RWPE1 (cell line): Measurements from ENCODE around the gene ZNF528.

Experiments used
- CTCF ChIA-PET: fragments of 350-600 bp; sonication (Branson Sonifier 250); formaldehyde crosslinking; extraction: SDS; loops from one replicate; lab custom pipeline; 2021; lab: Yijun Ruan, JAX
- POLR2A ChIA-PET: fragments of 400-600 bp; formaldehyde crosslinking; extraction: SDS; loops from one replicate; lab custom pipeline; 2020; ENCODE audit warnings: antibody characterized with exemption; ENCODE audit not compliant: low non-redundant PET; lab: Yijun Ruan, JAX
- DNase-seq: peaks from one replicate; pipeline ENCODE4 v3.0.0; 2012; ENCODE audit warnings: low spot score
- H3K27ac ChIP-seq: fragments of 450-650 bp; 2 replicates; pipeline ENCODE4 v1.5.1; 2017
- TF ChIP-seq, protein P1 (sequence below): fragments of 450-650 bp; conservative IDR thresholded peaks from 2 replicates; pipeline ENCODE4 v1.5.1; 2017; ENCODE audit warnings: low read depth, mild to moderate bottlenecking

ZNF528 gene

DNA sequence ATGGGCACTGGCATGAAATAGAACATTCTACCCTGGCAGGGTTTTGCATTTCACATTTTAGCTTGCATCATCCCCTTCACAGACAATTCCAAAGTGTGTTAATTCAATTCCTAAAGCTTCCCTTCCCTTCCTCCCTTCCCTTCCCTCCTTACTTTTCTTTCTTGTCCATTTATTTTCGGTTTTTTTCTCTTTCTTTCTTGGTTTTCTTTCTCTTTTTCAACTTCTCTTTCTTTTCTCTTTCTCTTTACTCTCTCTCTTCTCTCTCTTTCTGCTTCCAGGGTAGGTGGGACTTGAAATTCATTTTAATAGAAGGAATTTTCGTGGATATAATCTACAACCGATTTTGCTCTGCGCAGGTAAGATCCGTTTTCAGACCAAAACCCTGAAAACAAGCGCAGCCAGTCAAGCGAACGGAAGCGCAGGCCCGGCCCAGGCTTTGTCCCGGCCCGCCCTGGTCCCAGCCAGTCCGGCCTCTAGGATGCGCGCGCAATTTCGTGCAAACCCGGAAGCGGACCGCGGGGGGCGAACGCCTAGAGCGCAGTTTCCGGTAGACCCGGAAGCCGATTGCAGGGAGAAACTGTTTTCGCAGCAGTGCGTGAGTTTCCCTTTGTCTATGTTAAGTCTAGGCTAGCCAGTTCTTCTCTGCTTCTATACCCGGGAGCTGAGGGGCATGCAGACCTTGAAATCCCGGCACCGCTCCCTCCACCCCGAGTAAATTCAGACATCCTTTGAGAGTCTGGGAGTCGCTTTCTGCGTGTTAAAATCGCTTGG lies at the start of gene ZNF528:
ZNF528 (plus strand) TSS at position 540 of the 771 bp plus-strand sequence. CDS start 4,165 bp downstream, outside the sequence.
- H3K27ac ChIP-seq = peak within 1 kb of the TSS; percentile 70
- DNase-seq = peak; percentile 93
- POLR2A ChIA-PET = interaction anchor here (0.5 kb wide), 1 partner anchor 208 kb away, joined by 4 read pairs; the partner anchor contains the start of gene PPP2R1A
- CTCF ChIA-PET = no interaction called here
- TF ChIP-seq, protein P1, sequence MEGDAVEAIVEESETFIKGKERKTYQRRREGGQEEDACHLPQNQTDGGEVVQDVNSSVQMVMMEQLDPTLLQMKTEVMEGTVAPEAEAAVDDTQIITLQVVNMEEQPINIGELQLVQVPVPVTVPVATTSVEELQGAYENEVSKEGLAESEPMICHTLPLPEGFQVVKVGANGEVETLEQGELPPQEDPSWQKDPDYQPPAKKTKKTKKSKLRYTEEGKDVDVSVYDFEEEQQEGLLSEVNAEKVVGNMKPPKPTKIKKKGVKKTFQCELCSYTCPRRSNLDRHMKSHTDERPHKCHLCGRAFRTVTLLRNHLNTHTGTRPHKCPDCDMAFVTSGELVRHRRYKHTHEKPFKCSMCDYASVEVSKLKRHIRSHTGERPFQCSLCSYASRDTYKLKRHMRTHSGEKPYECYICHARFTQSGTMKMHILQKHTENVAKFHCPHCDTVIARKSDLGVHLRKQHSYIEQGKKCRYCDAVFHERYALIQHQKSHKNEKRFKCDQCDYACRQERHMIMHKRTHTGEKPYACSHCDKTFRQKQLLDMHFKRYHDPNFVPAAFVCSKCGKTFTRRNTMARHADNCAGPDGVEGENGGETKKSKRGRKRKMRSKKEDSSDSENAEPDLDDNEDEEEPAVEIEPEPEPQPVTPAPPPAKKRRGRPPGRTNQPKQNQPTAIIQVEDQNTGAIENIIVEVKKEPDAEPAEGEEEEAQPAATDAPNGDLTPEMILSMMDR = no peak

- ChIA-PET CTCF (no interaction called here), POLR2A (no interaction called here)
- TF ChIP-seq, protein P1 = no peak
- no peak for DNase-seq
- no peak overlapping the region for H3K27ac ChIP-seq
Measured at GRCh38 chr19:52351512-52351911, 46.1 kb upstream of the ZNF528 start.

- DNase-seq = no peak
- TF ChIP-seq, protein P1 = no peak
- ChIA-PET POLR2A (no interaction called here), CTCF (no interaction called here)
- no peak overlapping the region for H3K27ac ChIP-seq
Measured at GRCh38 chr19:52366414-52366824, 31.2 kb upstream of the ZNF528 start.

- ChIA-PET CTCF (interaction anchor here (0.6 kb wide), 1 partner anchor 107 kb away, joined by 3 read pairs; no protein-coding TSS in a partner anchor), POLR2A (no interaction called here)
- TF ChIP-seq, protein P1 = no peak
- DNase-seq = peak; percentile 90
- H3K27ac ChIP-seq = peak within 1 kb of the TSS; percentile 81
Measured at GRCh38 chr19:52369559-52370340, 27.9 kb upstream of the ZNF528 start, which contains the start of gene ZNF880. TSS of gene ZNF880 (plus strand) at chr19:52369923. CDS start at chr19:52369966, 43 bp downstream.

DNA sequence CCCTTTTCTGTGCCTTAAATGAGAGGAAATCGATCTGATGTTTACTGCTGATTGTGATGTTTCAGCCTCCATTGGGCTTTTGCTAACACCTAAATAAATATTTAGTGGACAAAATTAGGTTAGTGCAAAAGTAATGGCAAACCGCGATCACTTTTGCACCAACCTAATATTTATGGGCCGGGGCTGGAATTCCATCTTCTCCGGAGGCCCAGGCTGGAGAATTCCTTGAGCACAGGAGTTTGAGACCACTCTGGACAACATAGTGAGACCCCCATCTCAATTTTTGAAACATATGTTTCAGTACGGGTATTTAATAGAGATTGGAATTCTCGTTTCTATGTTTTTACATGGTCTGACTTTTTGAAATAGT lies 27.3 kb upstream of the ZNF528 start:
- peak overlapping the region; percentile 81 for H3K27ac ChIP-seq
- POLR2A ChIA-PET = no interaction called here
- DNase-seq = no peak
- TF ChIP-seq, protein P1 = no peak
- CTCF ChIA-PET = no interaction called here

DNA sequence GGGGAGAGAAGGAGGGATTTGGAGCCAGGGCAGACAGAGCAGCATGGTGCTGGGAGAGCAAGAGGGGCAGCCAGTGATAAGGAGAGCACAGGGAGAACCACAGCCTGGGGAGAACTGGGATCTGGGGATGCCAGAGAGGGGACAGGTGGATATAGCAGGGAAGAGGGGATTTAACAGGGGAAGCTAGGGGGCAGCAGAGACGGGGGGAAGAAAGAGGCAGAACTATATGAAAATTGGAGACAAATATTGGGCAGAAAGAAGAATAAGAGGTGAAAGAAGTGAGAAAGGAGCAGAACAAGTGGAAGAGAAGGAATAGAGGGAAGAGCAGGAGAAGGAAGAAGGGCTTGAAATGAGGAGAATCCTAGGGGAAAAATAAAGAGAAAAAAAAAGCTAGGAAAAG lies 6.5 kb upstream of the ZNF528 start:
- H3K27ac ChIP-seq = no peak overlapping the region
- TF ChIP-seq, protein P1 = no peak
- DNase-seq = no peak
- POLR2A ChIA-PET = no interaction called here
- CTCF ChIA-PET = no interaction called here
